ENCODE results near the gene DGKB.

The DGKB gene

GRCh38 chr7:14760730-14761478, 141.6 kb downstream of the DGKB start:
- no peak for DNase-seq (ENCODE audit: extremely low spot score)
- no peak for TF ChIP-seq CTCF (IDR thresholded peaks at IDR 0.05; ENCODE audit: control extremely low read depth, extremely low read depth, low read depth, missing control alignments)
- CTCF ChIA-PET: no interaction called here
- POLR2A ChIA-PET: no interaction called here

DNA sequence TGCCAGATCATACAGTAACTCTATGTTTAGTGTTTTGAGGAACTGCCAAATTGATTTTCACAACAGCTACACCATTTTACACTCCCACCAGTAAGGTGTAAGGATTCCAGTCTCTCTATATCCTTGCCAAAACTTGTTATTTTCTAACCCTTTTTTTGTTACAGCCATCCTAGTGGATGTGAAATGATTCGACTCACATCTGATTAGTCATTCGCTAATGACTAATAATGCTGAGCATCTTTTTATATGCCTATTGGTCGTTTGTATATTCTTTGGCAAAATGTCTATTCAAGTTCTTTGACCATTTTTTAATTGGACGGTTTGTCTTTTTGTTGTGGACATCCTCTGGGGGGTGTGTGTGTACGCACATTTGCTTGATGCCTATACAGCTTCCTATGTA, 142.8 kb downstream of the DGKB start:
- POLR2A ChIA-PET: no interaction called here
- no peak for DNase-seq (ENCODE audit: extremely low spot score)
- CTCF ChIA-PET: no interaction called here
- no peak for TF ChIP-seq CTCF (IDR thresholded peaks at IDR 0.05; ENCODE audit: control extremely low read depth, extremely low read depth, low read depth, missing control alignments)

DNA sequence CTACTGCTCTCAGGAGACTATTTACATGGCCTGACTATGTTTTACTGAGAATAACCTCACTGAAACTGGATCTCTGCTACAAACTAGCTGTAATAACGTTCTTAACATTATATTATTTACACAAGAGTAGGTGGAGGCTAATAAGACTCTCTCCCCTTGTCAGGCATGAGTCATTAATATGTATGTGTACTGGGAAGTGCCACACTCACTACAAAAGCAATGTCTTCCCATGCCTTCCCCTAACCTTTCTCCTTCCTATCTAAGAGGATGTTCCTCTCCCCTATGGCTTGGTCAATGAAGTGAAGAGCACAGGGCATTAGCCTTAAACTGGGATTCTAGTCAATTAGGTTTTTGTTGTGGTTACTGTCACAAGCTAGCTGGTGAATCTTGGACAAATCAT, 147.9 kb downstream of the DGKB start:
- no peak for TF ChIP-seq CTCF (IDR thresholded peaks at IDR 0.05; ENCODE audit: control extremely low read depth, extremely low read depth, low read depth, missing control alignments)
- no peak for DNase-seq (ENCODE audit: extremely low spot score)
- ChIA-PET POLR2A (no interaction called here), CTCF (no interaction called here)

DNA sequence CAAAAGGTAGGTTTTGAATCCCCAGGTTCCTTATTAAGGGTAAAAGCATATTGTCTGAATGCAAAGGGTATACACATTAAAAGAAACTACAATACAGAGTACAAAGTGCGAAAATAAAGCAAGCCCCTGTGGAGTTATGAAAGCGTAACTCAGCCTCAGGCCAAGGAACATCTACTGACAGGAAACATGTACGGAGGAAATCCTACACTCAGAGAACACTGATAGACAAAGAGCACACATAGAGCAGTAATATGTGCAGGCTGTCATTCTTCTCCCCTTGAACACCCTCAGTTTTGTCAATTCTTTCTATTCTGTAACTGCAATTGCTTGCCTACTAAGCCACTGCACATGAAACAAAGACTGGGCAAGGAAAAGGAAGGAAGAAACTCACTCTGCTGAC, 150.2 kb downstream of the DGKB start:
- no peak for DNase-seq (ENCODE audit: extremely low spot score)
- CTCF ChIA-PET: interaction anchor here (1.5 kb wide), 1 partner anchor 11 kb away, joined by 4 read pairs; no protein-coding TSS in a partner anchor
- POLR2A ChIA-PET: no interaction called here
- TF ChIP-seq CTCF (IDR thresholded peaks at IDR 0.05; ENCODE audit: control extremely low read depth, extremely low read depth, low read depth, missing control alignments): no peak

DNA sequence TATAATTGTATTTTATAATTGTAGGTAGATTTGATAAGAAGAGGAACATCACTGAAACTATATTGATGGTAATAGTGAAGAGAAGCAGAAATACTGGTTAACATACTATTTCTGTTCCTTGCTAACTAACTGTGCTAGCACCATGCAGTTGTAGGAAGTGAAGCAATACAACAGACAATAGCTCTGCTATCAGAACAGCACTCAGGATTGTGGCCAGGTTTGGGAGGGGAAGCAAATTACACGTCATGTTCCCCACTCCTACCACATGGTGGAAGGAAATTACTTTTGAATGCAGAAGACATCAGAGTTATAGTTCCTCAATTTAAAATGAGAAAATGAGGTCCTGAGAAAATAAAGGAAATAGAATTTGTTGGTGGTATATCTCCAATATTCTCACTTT, 151.1 kb downstream of the DGKB start:
- TF ChIP-seq CTCF (IDR thresholded peaks at IDR 0.05; ENCODE audit: control extremely low read depth, extremely low read depth, low read depth, missing control alignments): no peak
- ChIA-PET CTCF (no interaction called here), POLR2A (no interaction called here)
- no peak for DNase-seq (ENCODE audit: extremely low spot score)

GRCh38 chr7:14748461-14748860, 154.1 kb downstream of the DGKB start:
- TF ChIP-seq CTCF (IDR thresholded peaks at IDR 0.05; ENCODE audit: control extremely low read depth, extremely low read depth, low read depth, missing control alignments): no peak
- DNase-seq (ENCODE audit: extremely low spot score): no peak

More at GRCh38 chr7:14748461-14748860, 154.1 kb downstream of the DGKB start:
- ChIA-PET CTCF (interaction anchor here (1.0 to 1.4 kb wide), 2 partner anchors 9 to 15 kb away, joined by 3 to 5 read pairs; no protein-coding TSS in a partner anchor), POLR2A (no interaction called here)

Measured in GM10248 (cell line).